WI38 (cell line): Measurements from ENCODE around the gene ANKLE1.
"Not testable (repeated sequence)": the region's sequence is repeated elsewhere in the genome, so short reads cannot be mapped to it uniquely, and the experiment has no call there.

Experiments
- H3K4me3 ChIP-seq: 2 replicates; pipeline ENCODE4 v1.5.1; 2011; ENCODE audit warnings: low read depth, mild to moderate bottlenecking, control low read depth, low read length
- CTCF ChIP-seq: IDR thresholded peaks from 2 replicates; pipeline ENCODE4 v1.5.1; 2012; ENCODE audit warnings: low read depth, mild to moderate bottlenecking, control low read depth, low read length

Gene ANKLE1

GRCh38 chr19:17263712-17264640 lies 17.7 kb upstream of the ANKLE1 start:
- no peak for TF ChIP-seq CTCF
- H3K4me3 ChIP-seq = no peak overlapping the region

GRCh38 chr19:17264641-17264979 lies 17.1 kb upstream of the ANKLE1 start, which contains the start of gene USHBP1:
Gene USHBP1 (minus strand): TSS chr19:17264745. CDS start chr19:17264299, 446 bp downstream.
- H3K4me3 ChIP-seq = no peak within 1 kb of the TSS
- TF ChIP-seq CTCF = no peak

- no peak overlapping the region for H3K4me3 ChIP-seq
- TF ChIP-seq CTCF = no peak
Measured at GRCh38 chr19:17266026-17266425, 15.7 kb upstream of the ANKLE1 start.

GRCh38 chr19:17266589-17266974 lies 15.1 kb upstream of the ANKLE1 start:
- no peak for TF ChIP-seq CTCF
- H3K4me3 ChIP-seq = no peak overlapping the region

GRCh38 chr19:17266975-17267788 lies 14.5 kb upstream of the ANKLE1 start, which contains the start of gene BABAM1:
Gene BABAM1 (plus strand): TSS chr19:17267443. CDS start chr19:17268807, 1,364 bp downstream.
- peak within 1 kb of the TSS; percentile 100 for H3K4me3 ChIP-seq
- no peak for TF ChIP-seq CTCF

- no peak for TF ChIP-seq CTCF
- no peak overlapping the region for H3K4me3 ChIP-seq
Measured at GRCh38 chr19:17268754-17269153, 12.9 kb upstream of the ANKLE1 start.

- H3K4me3 ChIP-seq = not testable (repeated sequence)
Measured at GRCh38 chr19:17274892-17275291, 6.8 kb upstream of the ANKLE1 start.
